DND-41 (cell line): ENCODE results near the gene TAS1R3.

Experiments
- ATAC-seq: fragments of 200-7000 bp; cut with Tn5 transposase; 3 replicates; pipeline ENCODE4 v1.9.1; 2021; ENCODE audit warnings: low read depth; ENCODE audit not compliant: insufficient read depth
- DNase-seq: peaks from one replicate; pipeline ENCODE4 v3.0.0-alpha.2; 2020
- H2AFZ ChIP-seq: 2 replicates; pipeline ENCODE4 v1.6.0; 2012; ENCODE audit warnings: low read depth, low read length
- H3K27ac ChIP-seq: 2 replicates; pipeline ENCODE4 v1.5.1; 2012; ENCODE audit warnings: low read length, inconsistent platforms
- H3K27me3 ChIP-seq: fragments of 200-600 bp; sonication (generic); 2 replicates; pipeline ENCODE4 v1.6.0; 2012; ENCODE audit warnings: low read length, mild to moderate bottlenecking, inconsistent platforms; ENCODE audit not compliant: insufficient read depth, poor library complexity
- H3K36me3 ChIP-seq: 2 replicates; pipeline ENCODE4 v1.5.1; 2012; ENCODE audit warnings: low read length, inconsistent platforms; ENCODE audit not compliant: insufficient read depth
- H3K4me1 ChIP-seq: 2 replicates; pipeline ENCODE4 v1.5.1; 2012; ENCODE audit warnings: mild to moderate bottlenecking, low read length; ENCODE audit not compliant: insufficient read depth
- H3K4me2 ChIP-seq: 2 replicates; pipeline ENCODE4 v1.6.0; 2012; ENCODE audit warnings: mild to moderate bottlenecking, moderate library complexity, low read length, inconsistent platforms; ENCODE audit not compliant: insufficient read depth
- H3K4me3 ChIP-seq, 2 experiments: fragments of 200-600 bp in 1 of 2; shearing (Covaris generic) in 1 of 2; 2 replicates each; pipeline ENCODE4 v1.5.1; 2012 to 2016; ENCODE audit warnings: inconsistent platforms in 2 of 2, low read length in 2 of 2, mild to moderate bottlenecking in 2 of 2, low read depth in 1 of 2, moderate library complexity in 1 of 2
- H3K79me2 ChIP-seq: 2 replicates; pipeline ENCODE4 v1.6.0; 2012; ENCODE audit warnings: low read length, inconsistent platforms; ENCODE audit not compliant: insufficient read depth
- H3K9ac ChIP-seq: 2 replicates; pipeline ENCODE4 v1.6.0; 2012; ENCODE audit warnings: low read depth, mild to moderate bottlenecking, inconsistent platforms, low read length, moderate library complexity
- H3K9me3 ChIP-seq: 2 replicates; pipeline ENCODE4 v1.5.1; 2012; ENCODE audit warnings: low read length, moderate library complexity, mild to moderate bottlenecking, inconsistent platforms; ENCODE audit not compliant: insufficient read depth, severe bottlenecking
- H4K20me1 ChIP-seq: 2 replicates; pipeline ENCODE4 v1.6.0; 2012; ENCODE audit warnings: low read length; ENCODE audit not compliant: insufficient read depth
- EZH2 ChIP-seq: IDR thresholded peaks from 3 replicates; pipeline ENCODE4 v1.6.1; 2012; ENCODE audit warnings: borderline replicate concordance, low read depth, mild to moderate bottlenecking, moderate library complexity, low read length, inconsistent platforms; ENCODE audit not compliant: severe bottlenecking
- TF ChIP-seq, protein P1 (sequence below): IDR thresholded peaks from 2 replicates; pipeline ENCODE4 v1.5.1; 2012; ENCODE audit warnings: borderline replicate concordance, low read length, moderate library complexity, mild to moderate bottlenecking; ENCODE audit not compliant: poor library complexity, severe bottlenecking; ENCODE audit errors: extremely low read depth

TAS1R3 gene

DNA sequence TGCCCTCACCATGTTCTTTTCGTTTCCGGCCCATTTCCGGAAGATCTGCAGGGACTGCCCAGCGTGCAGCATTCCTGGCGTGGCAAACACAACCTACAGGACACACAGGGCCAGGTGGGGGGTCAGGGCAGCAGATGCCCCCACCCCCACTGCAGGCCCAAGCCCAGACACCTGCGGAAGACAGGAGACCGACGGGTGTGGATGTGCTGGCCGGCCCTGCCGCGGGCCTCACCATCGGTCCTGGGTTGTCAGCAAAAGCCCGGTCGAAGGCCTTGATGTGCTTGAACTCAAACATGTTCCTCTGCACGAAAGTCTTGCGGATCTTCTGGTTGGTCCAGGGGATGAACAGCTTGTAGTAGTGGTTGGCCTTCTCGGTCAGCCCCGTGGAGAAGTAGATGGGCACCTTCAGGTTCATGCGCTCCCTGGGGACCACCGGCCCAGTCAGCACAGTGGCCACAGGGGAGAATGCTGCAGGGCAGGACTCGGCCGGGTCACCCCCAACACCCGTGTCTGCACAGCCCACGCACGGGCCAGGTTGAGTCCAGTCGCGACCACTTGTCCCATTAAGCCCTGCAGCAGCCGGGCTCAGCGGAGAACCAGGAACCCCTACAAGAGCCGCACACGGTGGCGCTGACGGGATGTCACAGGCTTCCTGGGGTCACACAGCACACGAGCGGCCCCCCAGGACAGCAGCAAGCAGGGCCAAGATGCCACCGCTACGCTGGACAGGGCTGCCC is 17.4 kb upstream of the TAS1R3 start:
- H3K4me2 ChIP-seq: no peak overlapping the region
- H4K20me1 ChIP-seq: peaks cover 61% of the 10 kb centered on the region
- no peaks in the 10 kb centered on the region for H3K27me3 ChIP-seq
- ATAC-seq (no peak), DNase-seq (no peak)
- no peaks in the 10 kb centered on the region for H3K9me3 ChIP-seq
- H3K4me3 ChIP-seq: no peak overlapping the region
- peaks cover 85% of the 10 kb centered on the region for H3K36me3 ChIP-seq
- H3K79me2 ChIP-seq: peaks cover 69% of the 10 kb centered on the region
- H2AFZ ChIP-seq: no peak overlapping the region
- TF ChIP-seq, protein P1, sequence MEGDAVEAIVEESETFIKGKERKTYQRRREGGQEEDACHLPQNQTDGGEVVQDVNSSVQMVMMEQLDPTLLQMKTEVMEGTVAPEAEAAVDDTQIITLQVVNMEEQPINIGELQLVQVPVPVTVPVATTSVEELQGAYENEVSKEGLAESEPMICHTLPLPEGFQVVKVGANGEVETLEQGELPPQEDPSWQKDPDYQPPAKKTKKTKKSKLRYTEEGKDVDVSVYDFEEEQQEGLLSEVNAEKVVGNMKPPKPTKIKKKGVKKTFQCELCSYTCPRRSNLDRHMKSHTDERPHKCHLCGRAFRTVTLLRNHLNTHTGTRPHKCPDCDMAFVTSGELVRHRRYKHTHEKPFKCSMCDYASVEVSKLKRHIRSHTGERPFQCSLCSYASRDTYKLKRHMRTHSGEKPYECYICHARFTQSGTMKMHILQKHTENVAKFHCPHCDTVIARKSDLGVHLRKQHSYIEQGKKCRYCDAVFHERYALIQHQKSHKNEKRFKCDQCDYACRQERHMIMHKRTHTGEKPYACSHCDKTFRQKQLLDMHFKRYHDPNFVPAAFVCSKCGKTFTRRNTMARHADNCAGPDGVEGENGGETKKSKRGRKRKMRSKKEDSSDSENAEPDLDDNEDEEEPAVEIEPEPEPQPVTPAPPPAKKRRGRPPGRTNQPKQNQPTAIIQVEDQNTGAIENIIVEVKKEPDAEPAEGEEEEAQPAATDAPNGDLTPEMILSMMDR: no peak
- no peak for TF ChIP-seq EZH2
- H3K27ac ChIP-seq: no peak overlapping the region
- peaks cover 20% of the 10 kb centered on the region for H3K4me1 ChIP-seq
- H3K9ac ChIP-seq: no peak overlapping the region

DNA sequence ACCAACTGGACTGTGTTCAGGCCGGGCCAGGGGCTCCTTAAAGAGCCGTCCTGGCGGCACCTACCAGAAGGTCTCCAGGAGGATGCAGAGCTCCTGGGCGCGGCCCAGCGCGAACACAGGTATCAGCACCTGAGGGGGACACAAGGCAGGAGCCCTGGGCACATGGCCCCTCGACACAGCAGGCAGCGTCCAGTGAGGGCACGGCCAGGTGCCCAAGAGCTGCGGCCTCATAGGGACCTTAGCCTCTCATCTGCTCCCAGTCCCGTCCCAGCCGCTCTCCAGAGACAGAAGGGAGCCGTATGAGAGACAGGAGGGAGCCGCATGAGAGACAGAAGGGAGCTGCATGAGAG is 16.9 kb upstream of the TAS1R3 start:
- Histone ChIP-seq H3K27ac (no peak overlapping the region), H3K36me3 (peaks cover 85% of the 10 kb centered on the region), H3K27me3 (no peaks in the 10 kb centered on the region), H3K4me3 (no peak overlapping the region), H3K4me1 (peaks cover 16% of the 10 kb centered on the region), H3K9ac (no peak overlapping the region), H3K4me2 (no peak overlapping the region), H2AFZ (no peak overlapping the region), H4K20me1 (peaks cover 66% of the 10 kb centered on the region), H3K9me3 (no peaks in the 10 kb centered on the region), H3K79me2 (peaks cover 69% of the 10 kb centered on the region)
- ATAC-seq (no peak), DNase-seq (no peak)
- TF ChIP-seq EZH2: no peak
- TF ChIP-seq, protein P1: no peak

DNA sequence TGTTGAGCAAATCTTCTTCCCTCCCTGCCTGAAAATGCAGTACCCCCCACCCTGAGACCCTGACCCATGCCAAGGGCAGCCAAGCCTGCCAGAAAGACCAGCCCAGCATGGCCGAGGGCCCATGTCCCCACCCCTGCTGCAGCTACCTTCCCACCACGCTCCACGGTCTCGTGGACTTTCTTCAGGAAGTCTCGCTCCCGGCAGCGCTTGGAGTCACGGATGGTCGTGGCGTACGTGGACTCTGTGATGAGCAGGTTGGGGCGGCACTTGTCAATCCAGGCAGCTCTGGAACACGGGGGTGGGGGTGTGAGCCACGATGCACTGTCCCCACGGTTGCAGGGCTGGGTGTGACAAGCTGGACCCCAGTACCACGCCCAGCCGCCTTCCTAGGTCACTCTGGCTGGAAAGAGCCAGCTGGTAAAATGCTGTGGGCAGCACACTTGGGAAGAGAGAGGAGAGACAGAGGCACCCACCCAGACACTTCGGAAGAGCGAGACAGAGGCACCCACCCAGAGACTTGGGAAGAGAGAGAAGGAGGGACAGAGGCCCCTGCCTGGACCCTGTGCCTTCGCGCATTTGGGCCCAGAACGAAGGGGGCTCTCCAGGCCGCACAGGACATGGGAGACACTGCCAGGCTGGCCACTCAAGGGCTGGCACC is 16.3 kb upstream of the TAS1R3 start:
- no peak overlapping the region for H3K9ac ChIP-seq
- no peaks in the 10 kb centered on the region for H3K27me3 ChIP-seq
- no peak overlapping the region for H3K4me3 ChIP-seq
- TF ChIP-seq, protein P1: no peak
- no peak for TF ChIP-seq EZH2
- H3K79me2 ChIP-seq: peaks cover 69% of the 10 kb centered on the region
- peaks cover 10% of the 10 kb centered on the region for H3K4me1 ChIP-seq
- no peak overlapping the region for H3K27ac ChIP-seq
- no peaks in the 10 kb centered on the region for H3K9me3 ChIP-seq
- peaks cover 70% of the 10 kb centered on the region for H4K20me1 ChIP-seq
- no peak for ATAC-seq
- H3K4me2 ChIP-seq: no peak overlapping the region
- peaks cover 87% of the 10 kb centered on the region for H3K36me3 ChIP-seq
- H2AFZ ChIP-seq: no peak overlapping the region
- DNase-seq: no peak
